Upper lobe of left lung (tissue), 4 donors: Measurements from ENCODE around the gene HEPHL1.

Experiments
- CTCF ChIP-seq, 6 experiments: fragments of 450-650 bp in 4 of 6; fragments of 200-600 bp in 2 of 6; sonication (generic) in 2 of 6; IDR thresholded peaks; one replicate each; pipeline ENCODE4 v1.5.1; 2016 to 2019; ENCODE audit warnings: antibody characterized with exemption in 6 of 6
- POLR2A ChIP-seq, 4 donors: fragments of 450-650 bp; IDR thresholded peaks; one replicate each; pipeline ENCODE4 v1.5.1; 2016 to 2017; ENCODE audit warnings: antibody characterized with exemption in 4 of 4, mild to moderate bottlenecking in 2 of 4
- POLR2AphosphoS5 ChIP-seq, 2 donors: sonication (generic); formaldehyde crosslinking; IDR thresholded peaks; one replicate each; pipeline ENCODE4 v1.5.1; 2017; ENCODE audit warnings: antibody characterized with exemption in 2 of 2

DNA sequence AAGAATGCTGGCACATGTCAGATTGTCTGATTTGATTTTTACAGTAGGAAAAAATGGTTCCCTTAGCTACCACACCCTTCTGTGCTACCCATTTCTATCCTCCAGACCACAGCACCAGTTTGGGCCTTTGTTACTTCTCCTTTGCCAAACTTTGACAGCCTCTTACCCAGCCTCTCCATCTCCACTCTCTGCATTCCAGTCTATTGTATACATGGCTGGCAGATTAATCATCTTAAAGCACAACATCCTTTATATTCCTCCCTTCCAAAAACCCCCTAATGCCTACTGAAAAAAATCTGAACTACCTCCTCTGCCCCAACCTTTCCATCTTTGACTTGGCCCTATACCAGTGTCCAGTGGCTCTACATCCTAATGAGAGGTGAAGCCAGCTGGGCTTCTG lies 96.7 kb downstream of the HEPHL1 start:
- TF ChIP-seq POLR2A (IDR thresholded peaks at IDR 0.05), result no peak
- TF ChIP-seq CTCF (IDR thresholded peaks at IDR 0.05), result no peak
- no peak for TF ChIP-seq POLR2AphosphoS5 (IDR thresholded peaks at IDR 0.05)
